ENCODE data around the gene CMKLR1.

The CMKLR1 gene

GRCh38 chr12:108302403-108303311 is 36.5 kb downstream of the CMKLR1 start:
- in situ Hi-C loops (cut with HindIII; ENCODE audit: low sequenced_read_pairs): no loop called here
- no peak for TF ChIP-seq CTCF (IDR thresholded peaks at IDR 0.05; ENCODE audit: low read depth, low read length)
- peak; percentile 80 for DNase-seq (ENCODE audit: low read depth, low spot score)
- no peak overlapping the region for H3K4me3 ChIP-seq (ENCODE audit: low read depth, low read length)

- in situ Hi-C loops (cut with HindIII; ENCODE audit: low sequenced_read_pairs): no loop called here
- DNase-seq (ENCODE audit: low read depth, low spot score): no peak
- H3K4me3 ChIP-seq (ENCODE audit: low read depth, low read length): no peak overlapping the region
- TF ChIP-seq CTCF (IDR thresholded peaks at IDR 0.05; ENCODE audit: low read depth, low read length): no peak
Observed at GRCh38 chr12:108302016-108302402, 37.1 kb downstream of the CMKLR1 start.

GRCh38 chr12:108301346-108301745 is 37.8 kb downstream of the CMKLR1 start:
- in situ Hi-C loops (cut with HindIII; ENCODE audit: low sequenced_read_pairs): no loop called here
- no peak overlapping the region for H3K4me3 ChIP-seq (ENCODE audit: low read depth, low read length)
- DNase-seq (ENCODE audit: low read depth, low spot score): no peak
- TF ChIP-seq CTCF (IDR thresholded peaks at IDR 0.05; ENCODE audit: low read depth, low read length): no peak

- TF ChIP-seq CTCF (IDR thresholded peaks at IDR 0.05; ENCODE audit: low read depth, low read length): no peak
- in situ Hi-C loops (cut with HindIII; ENCODE audit: low sequenced_read_pairs): no loop called here
- DNase-seq (ENCODE audit: low read depth, low spot score): no peak
- H3K4me3 ChIP-seq (ENCODE audit: low read depth, low read length): no peak overlapping the region
Observed at GRCh38 chr12:108299980-108300696, 39.0 kb downstream of the CMKLR1 start.

GRCh38 chr12:108299516-108299915 is 39.6 kb downstream of the CMKLR1 start:
- in situ Hi-C loops (cut with HindIII; ENCODE audit: low sequenced_read_pairs): no loop called here
- H3K4me3 ChIP-seq (ENCODE audit: low read depth, low read length): no peak overlapping the region
- no peak for TF ChIP-seq CTCF (IDR thresholded peaks at IDR 0.05; ENCODE audit: low read depth, low read length)
- no peak for DNase-seq (ENCODE audit: low read depth, low spot score)

GRCh38 chr12:108298761-108299275 is 40.3 kb downstream of the CMKLR1 start:
- H3K4me3 ChIP-seq (ENCODE audit: low read depth, low read length): no peak overlapping the region
- in situ Hi-C loops (cut with HindIII; ENCODE audit: low sequenced_read_pairs): no loop called here
- no peak for DNase-seq (ENCODE audit: low read depth, low spot score)
- no peak for TF ChIP-seq CTCF (IDR thresholded peaks at IDR 0.05; ENCODE audit: low read depth, low read length)

Measured in astrocyte of the spinal cord (primary cell).